Ishikawa (cell line): ENCODE results near the gene PIGP.

ENCODE experiments used
- CEBPB ChIP-seq: IDR thresholded peaks from 2 replicates; pipeline ENCODE4 v1.6.1; 2012
- CREB1 ChIP-seq: IDR thresholded peaks from 2 replicates; pipeline ENCODE4 v1.6.1; 2012; ENCODE audit warnings: low read depth
- EGR1 ChIP-seq: IDR thresholded peaks from 2 replicates; pipeline ENCODE4 v1.6.1; 2012
- EP300 ChIP-seq: IDR thresholded peaks from 2 replicates; pipeline ENCODE4 v1.6.1; 2012; ENCODE audit warnings: borderline replicate concordance
- FOXM1 ChIP-seq: IDR thresholded peaks from 2 replicates; pipeline ENCODE4 v1.6.1; 2012; ENCODE audit warnings: low read depth, borderline replicate concordance
- NFIC ChIP-seq: IDR thresholded peaks from 2 replicates; pipeline ENCODE4 v1.6.1; 2012
- RAD21 ChIP-seq: IDR thresholded peaks from 2 replicates; pipeline ENCODE4 v1.6.1; 2012; ENCODE audit warnings: low read depth
- TAF1 ChIP-seq: IDR thresholded peaks from 2 replicates; pipeline ENCODE4 v1.6.1; 2012; ENCODE audit warnings: low read depth, mild to moderate bottlenecking
- TCF12 ChIP-seq: IDR thresholded peaks from 2 replicates; pipeline ENCODE4 v1.6.1; 2012; ENCODE audit warnings: low read depth
- TEAD4 ChIP-seq: IDR thresholded peaks from 2 replicates; pipeline ENCODE4 v1.6.1; 2012
- YY1 ChIP-seq: IDR thresholded peaks from 2 replicates; pipeline ENCODE4 v1.6.1; 2012; ENCODE audit warnings: low read depth
- ZBTB7A ChIP-seq: IDR thresholded peaks from 2 replicates; pipeline ENCODE4 v1.6.1; 2012; ENCODE audit warnings: low read depth
- TF ChIP-seq, protein P1 (sequence below): IDR thresholded peaks from 2 replicates; pipeline ENCODE4 v1.6.1; 2012; ENCODE audit warnings: low read depth, mild to moderate bottlenecking
- TF ChIP-seq, protein P2 (sequence below): IDR thresholded peaks from 2 replicates; pipeline ENCODE4 v1.6.1; 2012
- TF ChIP-seq, protein P3 (sequence below): IDR thresholded peaks from 2 replicates; pipeline ENCODE4 v1.6.1; 2012

PIGP gene

DNA sequence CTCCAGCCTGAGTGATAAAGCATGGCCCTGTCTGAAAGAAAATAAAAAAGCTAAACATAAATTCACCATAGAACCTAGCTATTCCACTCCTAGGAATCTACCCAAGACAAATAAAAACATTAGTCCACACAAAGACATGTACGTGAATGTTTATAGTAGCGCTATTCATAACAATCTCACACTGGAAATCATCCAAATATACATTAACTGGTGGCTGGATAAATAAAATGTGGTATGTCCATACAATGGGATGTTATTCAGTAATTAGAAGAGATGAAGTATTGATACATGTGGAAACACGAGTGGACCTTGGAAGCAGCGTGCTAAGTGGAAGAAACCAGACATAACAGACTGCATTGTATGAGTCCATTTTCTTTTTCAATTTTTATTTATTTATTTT lies 36.7 kb downstream of the PIGP start:
- TF ChIP-seq TCF12 (no peak), RAD21 (no peak), YY1 (no peak), TEAD4 (no peak), CEBPB (no peak), EP300 (no peak), ZBTB7A (no peak), NFIC (no peak), TAF1 (no peak), FOXM1 (no peak), EGR1 (no peak), CREB1 (no peak)
- TF ChIP-seq, protein P1, sequence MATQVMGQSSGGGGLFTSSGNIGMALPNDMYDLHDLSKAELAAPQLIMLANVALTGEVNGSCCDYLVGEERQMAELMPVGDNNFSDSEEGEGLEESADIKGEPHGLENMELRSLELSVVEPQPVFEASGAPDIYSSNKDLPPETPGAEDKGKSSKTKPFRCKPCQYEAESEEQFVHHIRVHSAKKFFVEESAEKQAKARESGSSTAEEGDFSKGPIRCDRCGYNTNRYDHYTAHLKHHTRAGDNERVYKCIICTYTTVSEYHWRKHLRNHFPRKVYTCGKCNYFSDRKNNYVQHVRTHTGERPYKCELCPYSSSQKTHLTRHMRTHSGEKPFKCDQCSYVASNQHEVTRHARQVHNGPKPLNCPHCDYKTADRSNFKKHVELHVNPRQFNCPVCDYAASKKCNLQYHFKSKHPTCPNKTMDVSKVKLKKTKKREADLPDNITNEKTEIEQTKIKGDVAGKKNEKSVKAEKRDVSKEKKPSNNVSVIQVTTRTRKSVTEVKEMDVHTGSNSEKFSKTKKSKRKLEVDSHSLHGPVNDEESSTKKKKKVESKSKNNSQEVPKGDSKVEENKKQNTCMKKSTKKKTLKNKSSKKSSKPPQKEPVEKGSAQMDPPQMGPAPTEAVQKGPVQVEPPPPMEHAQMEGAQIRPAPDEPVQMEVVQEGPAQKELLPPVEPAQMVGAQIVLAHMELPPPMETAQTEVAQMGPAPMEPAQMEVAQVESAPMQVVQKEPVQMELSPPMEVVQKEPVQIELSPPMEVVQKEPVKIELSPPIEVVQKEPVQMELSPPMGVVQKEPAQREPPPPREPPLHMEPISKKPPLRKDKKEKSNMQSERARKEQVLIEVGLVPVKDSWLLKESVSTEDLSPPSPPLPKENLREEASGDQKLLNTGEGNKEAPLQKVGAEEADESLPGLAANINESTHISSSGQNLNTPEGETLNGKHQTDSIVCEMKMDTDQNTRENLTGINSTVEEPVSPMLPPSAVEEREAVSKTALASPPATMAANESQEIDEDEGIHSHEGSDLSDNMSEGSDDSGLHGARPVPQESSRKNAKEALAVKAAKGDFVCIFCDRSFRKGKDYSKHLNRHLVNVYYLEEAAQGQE = no peak
- TF ChIP-seq, protein P2, sequence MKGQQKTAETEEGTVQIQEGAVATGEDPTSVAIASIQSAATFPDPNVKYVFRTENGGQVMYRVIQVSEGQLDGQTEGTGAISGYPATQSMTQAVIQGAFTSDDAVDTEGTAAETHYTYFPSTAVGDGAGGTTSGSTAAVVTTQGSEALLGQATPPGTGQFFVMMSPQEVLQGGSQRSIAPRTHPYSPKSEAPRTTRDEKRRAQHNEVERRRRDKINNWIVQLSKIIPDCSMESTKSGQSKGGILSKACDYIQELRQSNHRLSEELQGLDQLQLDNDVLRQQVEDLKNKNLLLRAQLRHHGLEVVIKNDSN = no peak
- TF ChIP-seq, protein P3, sequence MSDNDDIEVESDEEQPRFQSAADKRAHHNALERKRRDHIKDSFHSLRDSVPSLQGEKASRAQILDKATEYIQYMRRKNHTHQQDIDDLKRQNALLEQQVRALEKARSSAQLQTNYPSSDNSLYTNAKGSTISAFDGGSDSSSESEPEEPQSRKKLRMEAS = no peak

DNA sequence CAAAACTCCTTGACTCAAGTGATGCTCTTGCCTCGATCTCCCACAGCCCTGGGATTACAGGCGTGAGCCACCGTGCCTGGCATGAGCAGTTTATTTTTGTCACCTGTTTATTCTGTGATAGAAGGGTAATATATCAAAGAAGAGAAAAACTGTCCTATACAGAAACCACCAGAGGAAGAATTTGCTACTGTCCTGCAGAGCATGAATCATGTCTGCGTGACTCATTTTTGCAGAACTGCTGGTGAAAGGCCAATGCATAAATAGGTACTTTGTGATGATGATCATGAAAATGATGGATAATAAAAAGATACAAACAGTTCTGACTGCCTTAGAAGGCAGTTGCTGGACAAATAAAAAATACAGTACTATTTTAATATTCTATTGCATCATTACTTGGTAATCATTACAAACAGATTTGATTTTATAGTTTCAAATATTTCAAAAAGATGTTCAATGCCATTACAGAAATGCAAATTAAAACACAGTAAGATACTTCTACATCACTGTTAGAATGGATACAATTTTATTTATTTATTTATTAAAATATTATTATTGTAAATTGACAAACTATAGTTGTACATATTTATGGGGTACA lies 39.9 kb downstream of the PIGP start:
- TF ChIP-seq RAD21 (no peak), TCF12 (no peak), EP300 (no peak), EGR1 (no peak), TAF1 (no peak), FOXM1 (no peak), YY1 (no peak), ZBTB7A (no peak), CREB1 (no peak), NFIC (no peak), TEAD4 (no peak), CEBPB (no peak)
- TF ChIP-seq, protein P3 = no peak
- TF ChIP-seq, protein P2 = no peak

DNA sequence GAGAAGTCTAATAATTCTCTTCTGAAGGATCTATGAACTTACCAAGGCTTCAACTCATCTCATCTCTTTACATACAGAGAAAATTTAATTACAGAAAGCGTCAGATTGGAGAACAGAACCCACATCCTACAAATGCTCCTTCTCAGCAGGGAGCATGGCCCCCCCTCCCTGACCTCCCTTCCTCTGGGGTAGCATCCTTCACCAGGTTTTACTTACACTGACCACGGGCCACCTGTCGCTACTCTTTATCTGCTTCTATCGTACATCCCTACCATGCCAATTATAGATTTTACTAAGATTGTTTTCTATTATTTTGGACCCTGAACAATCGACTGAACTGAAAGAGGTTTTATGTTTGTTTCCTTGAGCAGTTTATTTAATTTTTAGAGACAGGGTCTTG lies 40.6 kb downstream of the PIGP start:
- TF ChIP-seq EGR1 = no peak
- TF ChIP-seq RAD21 = no peak
- TF ChIP-seq, protein P2 = no peak
- TF ChIP-seq EP300 = no peak
- TF ChIP-seq YY1 = no peak
- TF ChIP-seq, protein P3 = no peak
- no peak for TF ChIP-seq TAF1
- TF ChIP-seq, protein P1 = no peak
- TF ChIP-seq NFIC = no peak
- TF ChIP-seq CEBPB = no peak
- TF ChIP-seq FOXM1 = no peak
- no peak for TF ChIP-seq TEAD4
- no peak for TF ChIP-seq TCF12
- TF ChIP-seq ZBTB7A = no peak
- no peak for TF ChIP-seq CREB1

DNA sequence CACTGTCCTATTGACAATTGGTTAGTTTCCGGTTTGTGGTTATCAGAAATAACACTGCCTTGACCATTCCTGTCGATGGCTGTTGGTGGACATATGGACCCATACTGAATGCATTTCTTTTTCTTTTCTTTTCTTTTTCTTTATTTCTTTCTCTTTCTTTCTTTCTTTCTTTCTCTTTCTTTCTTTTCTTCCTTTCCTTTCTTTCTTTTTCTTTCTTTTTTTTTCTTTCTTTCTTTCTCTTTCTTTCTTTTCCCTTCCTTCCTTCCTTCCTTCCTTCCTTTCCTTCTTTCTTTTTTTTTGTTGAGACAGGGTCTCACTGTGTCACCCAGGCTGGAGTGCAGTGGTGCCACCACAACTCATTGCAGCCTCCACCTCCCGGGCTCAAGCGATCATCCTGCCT lies 42.0 kb downstream of the PIGP start:
- TF ChIP-seq EGR1 (no peak), RAD21 (no peak)

DNA sequence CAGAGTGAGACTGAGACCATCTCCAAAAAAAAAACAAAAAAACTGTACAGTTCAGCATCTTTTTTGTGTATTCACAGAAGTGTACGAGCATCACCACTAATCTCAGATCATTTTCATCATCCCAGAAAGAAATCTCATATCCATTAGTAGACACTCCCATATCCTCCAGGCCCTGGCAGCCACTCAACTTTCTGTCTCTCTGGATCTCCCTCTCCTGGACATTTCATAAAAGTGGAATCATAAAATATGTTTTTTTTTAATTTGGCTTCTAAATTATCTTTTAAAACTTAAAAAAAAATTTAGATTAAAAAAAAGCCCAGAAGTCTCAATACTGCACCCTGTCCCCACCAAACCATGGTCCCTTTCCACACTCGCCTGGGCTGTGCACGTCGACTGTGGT lies 44.3 kb downstream of the PIGP start:
- TF ChIP-seq, protein P3 = no peak
- TF ChIP-seq, protein P1 = no peak
- TF ChIP-seq TAF1 = no peak
- TF ChIP-seq, protein P2 = no peak
- no peak for TF ChIP-seq TCF12
- TF ChIP-seq TEAD4 = no peak
- no peak for TF ChIP-seq CREB1
- no peak for TF ChIP-seq EP300
- TF ChIP-seq YY1 = no peak
